OCI-LY1 (cell line): ENCODE measurements around the gene FAM20C.

Source experiments
- EZH2 ChIP-seq: fragments of 200-600 bp; sonication (generic), shearing (Covaris generic); IDR thresholded peaks from 2 replicates; pipeline ENCODE4 v1.8.0; 2017; ENCODE audit warnings: borderline replicate concordance, mixed run types, mild to moderate bottlenecking, antibody characterized with exemption, low read length, moderate library complexity, mixed read lengths
- TF ChIP-seq, protein P1 (sequence below): fragments of 200-600 bp; sonication (generic), shearing (Covaris generic); IDR thresholded peaks from 2 replicates; pipeline ENCODE4 v1.5.1; 2017; ENCODE audit warnings: mild to moderate bottlenecking, antibody characterized with exemption, low read length, moderate library complexity, mixed read lengths

DNA sequence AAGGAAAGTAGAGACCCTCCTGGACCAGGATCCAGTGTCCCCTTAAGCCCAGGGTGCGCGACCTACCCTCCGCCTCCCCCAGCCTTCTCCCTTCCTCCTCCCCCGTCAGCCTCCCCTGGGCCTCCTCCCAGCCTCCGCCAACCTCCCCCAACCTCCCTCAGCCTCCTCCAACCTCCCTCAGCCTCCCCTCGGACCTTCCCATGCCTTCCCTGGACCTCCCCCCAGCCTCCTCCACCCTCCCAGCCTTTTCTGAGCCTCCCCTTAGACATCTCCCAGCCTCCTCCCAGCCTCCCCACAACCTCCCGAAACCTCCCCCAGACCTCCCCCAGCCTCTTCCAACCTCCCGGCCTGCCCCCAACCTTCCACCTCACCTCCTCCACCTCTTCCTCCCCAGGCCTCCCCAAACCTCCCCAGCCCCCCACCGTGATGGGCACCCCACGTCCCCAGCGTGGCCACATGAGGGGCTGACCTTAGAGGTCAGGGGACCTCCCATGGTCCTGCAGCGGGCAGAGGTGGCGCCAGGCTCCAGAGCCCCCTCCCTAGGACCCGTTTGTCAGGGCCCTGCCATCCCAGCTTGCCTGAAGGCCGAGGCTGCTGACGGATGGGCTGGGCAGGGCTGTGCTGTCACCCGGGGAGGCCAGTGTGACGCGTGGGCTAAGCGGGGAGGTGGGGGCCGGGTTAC is 18.8 kb downstream of the FAM20C start:
- TF ChIP-seq, protein P1, sequence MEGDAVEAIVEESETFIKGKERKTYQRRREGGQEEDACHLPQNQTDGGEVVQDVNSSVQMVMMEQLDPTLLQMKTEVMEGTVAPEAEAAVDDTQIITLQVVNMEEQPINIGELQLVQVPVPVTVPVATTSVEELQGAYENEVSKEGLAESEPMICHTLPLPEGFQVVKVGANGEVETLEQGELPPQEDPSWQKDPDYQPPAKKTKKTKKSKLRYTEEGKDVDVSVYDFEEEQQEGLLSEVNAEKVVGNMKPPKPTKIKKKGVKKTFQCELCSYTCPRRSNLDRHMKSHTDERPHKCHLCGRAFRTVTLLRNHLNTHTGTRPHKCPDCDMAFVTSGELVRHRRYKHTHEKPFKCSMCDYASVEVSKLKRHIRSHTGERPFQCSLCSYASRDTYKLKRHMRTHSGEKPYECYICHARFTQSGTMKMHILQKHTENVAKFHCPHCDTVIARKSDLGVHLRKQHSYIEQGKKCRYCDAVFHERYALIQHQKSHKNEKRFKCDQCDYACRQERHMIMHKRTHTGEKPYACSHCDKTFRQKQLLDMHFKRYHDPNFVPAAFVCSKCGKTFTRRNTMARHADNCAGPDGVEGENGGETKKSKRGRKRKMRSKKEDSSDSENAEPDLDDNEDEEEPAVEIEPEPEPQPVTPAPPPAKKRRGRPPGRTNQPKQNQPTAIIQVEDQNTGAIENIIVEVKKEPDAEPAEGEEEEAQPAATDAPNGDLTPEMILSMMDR: no peak
- TF ChIP-seq EZH2: no peak
